Pancreas (tissue), 10 donors: ENCODE data around the gene PAXX. TPM values are rescaled to one million over a fixed set of nuclear protein-coding genes. Genes with fewer than 3 reads are reported as not detected.

Experiments used
- ATAC-seq, 4 donors: fragments of 200-7000 bp; cut with Tn5 transposase; one replicate each; pipeline versions ENCODE4 v1.8.0 to v1.9.1; 2020; ENCODE audit warnings: mild to moderate bottlenecking in 4 of 4, moderate library complexity in 4 of 4
- DNase-seq, 6 donors: peaks; one replicate each; pipeline ENCODE4 v3.0.0-alpha.2; 2020
- FAIRE-seq: peaks from 2 replicates; lab custom pipeline; 2012; peaks lifted over from hg19 to GRCh38; lab: Jason Lieb, UNC
- H3K27ac ChIP-seq, 4 donors: fragments of 200-600 bp; sonication (generic); 1 replicate in 3 of 4; 2 replicates in 1 of 4; pipeline versions ENCODE4 v1.5.0 to v1.8.0; 2020
- H3K27me3 ChIP-seq, 4 donors: fragments of 200-600 bp; one replicate each; pipeline ENCODE4 v1.8.0; 2021
- H3K36me3 ChIP-seq, 3 donors: fragments of 200-600 bp; sonication (generic) in 1 of 3; one replicate each; pipeline versions ENCODE4 v1.5.0 to v1.8.0; 2020 to 2021
- H3K4me1 ChIP-seq, 3 donors: fragments of 200-600 bp; one replicate each; pipeline ENCODE4 v1.8.0; 2021
- H3K4me3 ChIP-seq, 4 donors: fragments of 200-600 bp; sonication (generic) in 2 of 4; one replicate each; pipeline versions ENCODE4 v1.5.0 to v1.8.0; 2020 to 2021
- H3K9me3 ChIP-seq, 4 donors: fragments of 200-600 bp; one replicate each; pipeline ENCODE4 v1.8.0; 2021
- WGBS, 2 donors: extraction: QIAGEN DNeasy Blood & Tissue Kit; methylation state at CpG; one replicate each; pipeline ENCODE4 v1.1.7; 2013; 5-methylcytosine and 5-hydroxymethylcytosine counted together
- intact Hi-C, 3 donors: fragments of 100-400 bp; cut with DNase I; formaldehyde crosslinking; loops; one replicate each; pipeline versions ENCODE4 v1.11.1 to v1.14.2; 2022
- polyA plus RNA-seq, 2 donors: library from polyadenylated mRNA; stranded (reverse); fragments of 200-250 nt; gene quantifications; one replicate each; pipeline ENCODE4 v1.2.3, GENCODE V29; 2013
- total RNA-seq, 6 donors: library from RNA; stranded (reverse); fragmentation: NEBNext Ultra II Directional in 4 of 6; extraction: Animal tissue kit (Norgen Biotek cat#: 25700) in 4 of 6; gene quantifications; one replicate each; pipeline versions ENCODE4 v1.2.1 to v1.2.4, GENCODE V29; 2021 to 2023
- TF ChIP-seq, protein P1 (sequence below), 4 donors: fragments of 200-600 bp; sonication (generic) in 3 of 4; IDR thresholded peaks; one replicate each; pipeline versions ENCODE4 v1.5.0 to v1.8.0; 2021; ENCODE audit warnings: antibody characterized with exemption in 4 of 4
- donor health status: healthy with polysubstance abuse.
- donor health status: DM: no; HTN: no; CAD: no; lungs with moderate emphysema.
- donor health status: DM: no; HTN: no; CAD: no.
- donor health status: control.
- donor health status: control.
- donor health status: Bipolar disorder and iron deficiency.
- donor health status: DM: yes; HTN: yes; CAD: no.
- donor health status: DM: no; HTN: no; CAD: no.
- donor health status: DM: no; HTN: no; CAD: no.
- donor health status: DM: yes; HTN: yes; CAD: no.

Gene PAXX
- total and polyA plus RNA-seq, 8 donors: 16.0 to 222 (median 21.0) TPM

- Histone ChIP-seq H3K36me3 (no peaks in the 10 kb centered on the region), H3K27ac (no peak overlapping the region), H3K4me1 (peaks cover 0 to 5% (median 4%) of the 10 kb centered on the region in 3 donors), H3K4me3 (no peak overlapping the region), H3K9me3 (no peaks in the 10 kb centered on the region), H3K27me3 (no peaks in the 10 kb centered on the region)
- intact Hi-C loops: loop anchor here in 1 of 3 donors (5.0 kb wide), 1 partner anchor 60 kb away; no protein-coding TSS in a partner anchor
- TF ChIP-seq, protein P1, sequence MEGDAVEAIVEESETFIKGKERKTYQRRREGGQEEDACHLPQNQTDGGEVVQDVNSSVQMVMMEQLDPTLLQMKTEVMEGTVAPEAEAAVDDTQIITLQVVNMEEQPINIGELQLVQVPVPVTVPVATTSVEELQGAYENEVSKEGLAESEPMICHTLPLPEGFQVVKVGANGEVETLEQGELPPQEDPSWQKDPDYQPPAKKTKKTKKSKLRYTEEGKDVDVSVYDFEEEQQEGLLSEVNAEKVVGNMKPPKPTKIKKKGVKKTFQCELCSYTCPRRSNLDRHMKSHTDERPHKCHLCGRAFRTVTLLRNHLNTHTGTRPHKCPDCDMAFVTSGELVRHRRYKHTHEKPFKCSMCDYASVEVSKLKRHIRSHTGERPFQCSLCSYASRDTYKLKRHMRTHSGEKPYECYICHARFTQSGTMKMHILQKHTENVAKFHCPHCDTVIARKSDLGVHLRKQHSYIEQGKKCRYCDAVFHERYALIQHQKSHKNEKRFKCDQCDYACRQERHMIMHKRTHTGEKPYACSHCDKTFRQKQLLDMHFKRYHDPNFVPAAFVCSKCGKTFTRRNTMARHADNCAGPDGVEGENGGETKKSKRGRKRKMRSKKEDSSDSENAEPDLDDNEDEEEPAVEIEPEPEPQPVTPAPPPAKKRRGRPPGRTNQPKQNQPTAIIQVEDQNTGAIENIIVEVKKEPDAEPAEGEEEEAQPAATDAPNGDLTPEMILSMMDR (IDR thresholded peaks at IDR 0.05): no peak
- DNase-seq: no peak
- ATAC-seq: no peak
- WGBS, 2 donors: 91 to 95% methylated on average over 9 of the region's 9 CpGs
- no peak for FAIRE-seq
Observed at GRCh38 chr9:136962163-136962562, 30.1 kb upstream of the PAXX start.

DNA sequence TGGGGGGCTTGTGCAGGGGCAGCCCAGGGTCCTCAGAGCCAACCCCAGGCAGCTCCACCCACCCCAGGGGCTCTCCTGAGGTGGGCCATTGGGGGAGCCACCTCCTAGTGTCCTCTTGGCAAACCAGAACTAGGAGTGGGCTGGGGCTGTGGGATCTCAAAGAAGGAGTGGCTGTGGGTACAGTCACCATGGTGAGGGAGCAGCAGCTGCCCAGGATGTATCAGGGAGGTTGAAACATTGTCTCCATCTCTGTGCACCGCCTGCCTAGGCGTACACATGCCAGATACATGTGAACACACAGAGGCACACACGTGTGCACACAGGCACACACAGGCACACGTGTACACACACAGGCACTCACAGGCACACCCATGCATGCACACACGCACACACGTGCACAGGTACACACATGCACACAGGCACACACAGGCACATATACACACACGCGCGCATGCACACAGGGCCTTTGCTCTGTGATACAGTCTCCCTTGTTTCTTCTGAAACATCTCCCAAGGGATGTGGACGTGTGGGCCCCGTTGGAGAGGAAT is 29.4 kb upstream of the PAXX start:
- ATAC-seq (no peak), FAIRE-seq (no peak), DNase-seq (no peak)
- TF ChIP-seq, protein P1 (IDR thresholded peaks at IDR 0.05): no peak
- H3K4me1 ChIP-seq: peaks cover 0 to 5% (median 4%) of the 10 kb centered on the region in 3 donors
- H3K27me3 ChIP-seq: no peaks in the 10 kb centered on the region
- no peaks in the 10 kb centered on the region for H3K36me3 ChIP-seq
- no peak overlapping the region for H3K27ac ChIP-seq
- H3K9me3 ChIP-seq: no peaks in the 10 kb centered on the region
- WGBS, 2 donors: 83 to 87% methylated on average over 11 of the region's 11 CpGs
- intact Hi-C loops: loop anchor here in 1 of 3 donors (5.0 kb wide), 1 partner anchor 60 kb away; no protein-coding TSS in a partner anchor
- H3K4me3 ChIP-seq: no peak overlapping the region

- TF ChIP-seq, protein P1 (IDR thresholded peaks at IDR 0.05): no peak
- no peak for ATAC-seq
- intact Hi-C loops: loop anchor here in 1 of 3 donors (5.0 kb wide), 1 partner anchor 59 kb away; no protein-coding TSS in a partner anchor
- Histone ChIP-seq H3K4me1 (peaks cover 0 to 5% (median 4%) of the 10 kb centered on the region in 3 donors), H3K9me3 (no peaks in the 10 kb centered on the region), H3K27me3 (no peaks in the 10 kb centered on the region), H3K27ac (no peak overlapping the region), H3K36me3 (no peaks in the 10 kb centered on the region), H3K4me3 (no peak overlapping the region)
- WGBS, 2 donors: 89 to 92% methylated on average over 15 of the region's 15 CpGs
- DNase-seq: no peak
- FAIRE-seq: no peak
Observed at GRCh38 chr9:136963341-136963740, 28.9 kb upstream of the PAXX start.

DNA sequence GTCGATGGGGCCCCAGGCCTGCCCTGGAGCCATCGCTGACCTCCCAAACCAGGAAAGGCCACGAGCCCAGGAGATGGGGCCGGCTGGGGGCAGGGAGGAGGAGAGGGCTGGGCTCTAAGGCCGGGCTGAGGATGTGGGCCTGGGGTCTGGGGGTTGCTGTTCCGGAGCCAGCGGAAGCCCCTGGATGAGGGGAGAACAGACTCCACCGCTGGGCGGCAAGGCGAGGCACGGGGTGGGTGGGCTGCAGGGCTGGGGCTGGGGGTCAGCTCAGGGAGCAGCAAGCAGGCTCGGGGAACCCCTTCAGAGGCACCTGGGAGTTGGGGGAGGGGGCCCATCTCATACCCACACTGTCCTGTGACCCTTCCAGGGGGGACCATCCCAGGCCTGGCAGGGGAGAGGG is 28.5 kb upstream of the PAXX start:
- 83 to 84% methylated on average over 12 of the region's 12 CpGs for WGBS, 2 donors
- FAIRE-seq (no peak), ATAC-seq (no peak), DNase-seq (no peak)
- TF ChIP-seq, protein P1 (IDR thresholded peaks at IDR 0.05): no peak
- Histone ChIP-seq H3K27ac (no peak overlapping the region), H3K36me3 (no peaks in the 10 kb centered on the region), H3K9me3 (no peaks in the 10 kb centered on the region), H3K27me3 (no peaks in the 10 kb centered on the region), H3K4me1 (peaks cover 0 to 5% (median 4%) of the 10 kb centered on the region in 3 donors), H3K4me3 (no peak overlapping the region)
- intact Hi-C loops: loop anchor here in 1 of 3 donors (5.0 kb wide), 1 partner anchor 59 kb away; no protein-coding TSS in a partner anchor

GRCh38 chr9:136964171-136964689 is 28.0 kb upstream of the PAXX start:
- DNase-seq (no peak), FAIRE-seq (no peak), ATAC-seq (no peak)
- Histone ChIP-seq H3K9me3 (no peaks in the 10 kb centered on the region), H3K4me3 (no peak overlapping the region), H3K27ac (no peak overlapping the region), H3K36me3 (no peaks in the 10 kb centered on the region), H3K27me3 (no peaks in the 10 kb centered on the region), H3K4me1 (peaks cover 0 to 5% (median 4%) of the 10 kb centered on the region in 3 donors)
- TF ChIP-seq, protein P1 (IDR thresholded peaks at IDR 0.05): no peak
- 70 to 76% methylated on average over 21 to 22 of the region's 22 CpGs for WGBS, 2 donors
- intact Hi-C loops: loop anchor here in 1 of 3 donors (5.0 kb wide), 1 partner anchor 58 kb away; no protein-coding TSS in a partner anchor
